HG03469 (cell line): ENCODE measurements around the gene PSENEN.

ENCODE experiments used
- ATAC-seq: cut with Tn5 transposase; IDR thresholded peaks from one replicate; pipeline ENCODE4 v1.9.1; 2021; ENCODE audit warnings: mild to moderate bottlenecking, moderate library complexity, moderate number of reproducible peaks; ENCODE audit not compliant: unreplicated experiment

PSENEN gene

GRCh38 chr19:35745328-35746086, at the start of gene PSENEN, which contains the start of gene U2AF1L4:
Gene PSENEN (plus strand): TSS chr19:35745651. CDS start chr19:35745931, 280 bp downstream.
Gene U2AF1L4 (minus strand): TSS chr19:35745418. CDS start chr19:35745391, 27 bp downstream.
- ATAC-seq = peak; percentile 25

- ATAC-seq = no peak
Measured at GRCh38 chr19:35695895-35696422, 49.5 kb upstream of the PSENEN start.

- no peak for ATAC-seq
Measured at GRCh38 chr19:35696835-35697234, 48.6 kb upstream of the PSENEN start.

- ATAC-seq = peak; percentile 90
Measured at GRCh38 chr19:35702223-35703012, 43.0 kb upstream of the PSENEN start.

- no peak for ATAC-seq
Measured at GRCh38 chr19:35703343-35703742, 42.1 kb upstream of the PSENEN start.

- ATAC-seq = no peak
Measured at GRCh38 chr19:35704218-35704617, 41.2 kb upstream of the PSENEN start, which contains the start of gene ZBTB32. Gene ZBTB32 (plus strand): TSS chr19:35704558. CDS start chr19:35714627, 10,069 bp downstream.

- no peak for ATAC-seq
Measured at GRCh38 chr19:35708391-35708790, 37.1 kb upstream of the PSENEN start.

GRCh38 chr19:35710784-35711723, 34.4 kb upstream of the PSENEN start:
- ATAC-seq = peak; percentile 24

GRCh38 chr19:35712567-35713505, 32.6 kb upstream of the PSENEN start:
- ATAC-seq = no peak

- no peak for ATAC-seq
Measured at GRCh38 chr19:35713506-35713850, 32.0 kb upstream of the PSENEN start.

- no peak for ATAC-seq
Measured at GRCh38 chr19:35713904-35714495, 31.5 kb upstream of the PSENEN start.

- no peak for ATAC-seq
Measured at GRCh38 chr19:35714601-35715354, 30.7 kb upstream of the PSENEN start.

GRCh38 chr19:35715355-35715809, 30.1 kb upstream of the PSENEN start:
- ATAC-seq = no peak

GRCh38 chr19:35715981-35716800, 29.3 kb upstream of the PSENEN start:
- ATAC-seq = no peak

- ATAC-seq = peak; percentile 34
Measured at GRCh38 chr19:35716801-35717664, 28.4 kb upstream of the PSENEN start.

GRCh38 chr19:35717665-35718344, 27.6 kb upstream of the PSENEN start, which contains the start of gene KMT2B:
Gene KMT2B (plus strand): TSS chr19:35718003. CDS start chr19:35718019, 16 bp downstream.
- peak; percentile 28 for ATAC-seq
